HepG2 (cell line): ENCODE measurements around the gene SERINC2. TPM values are rescaled to one million over a fixed set of nuclear protein-coding genes. Genes with fewer than 3 reads are reported as not detected.

Experiments used
- BCL6 ChIP-seq: IDR thresholded peaks from 2 replicates; pipeline ENCODE4 v1.6.1; 2016; ENCODE audit warnings: missing genetic modification reagents, missing compliant biosample characterization
- CBX1 ChIP-seq: IDR thresholded peaks from one replicate; pipeline ENCODE4 v1.6.1; 2016; ENCODE audit warnings: antibody characterized with exemption, low read depth
- CEBPG ChIP-seq: IDR thresholded peaks from 2 replicates; pipeline ENCODE4 v1.6.1; 2016
- CENPT ChIP-seq: sonication (generic); formaldehyde crosslinking; IDR thresholded peaks from 2 replicates; pipeline ENCODE4 v1.8.0; 2022; ENCODE audit warnings: low read depth, mild to moderate bottlenecking, moderate library complexity, missing genetic modification reagents
- DMAP1 ChIP-seq: IDR thresholded peaks from 2 replicates; pipeline ENCODE4 v1.6.1; 2016
- ELF1 ChIP-seq: sonication (generic); formaldehyde crosslinking; IDR thresholded peaks from 2 replicates; pipeline ENCODE4 v1.4.0; 2020; ENCODE audit warnings: missing genetic modification reagents
- ELF3 ChIP-seq: IDR thresholded peaks from 2 replicates; pipeline ENCODE4 v1.6.1; 2016; ENCODE audit warnings: missing genetic modification reagents, missing compliant biosample characterization
- GZF1 ChIP-seq: sonication (generic); formaldehyde crosslinking; IDR thresholded peaks from 2 replicates; pipeline ENCODE4 v1.5.1; 2020; ENCODE audit warnings: mild to moderate bottlenecking, missing genetic modification reagents
- HHEX ChIP-seq: IDR thresholded peaks from 2 replicates; pipeline ENCODE4 v1.6.1; 2016; ENCODE audit warnings: control low read depth
- MATR3 ChIP-seq: sonication (generic); formaldehyde crosslinking; IDR thresholded peaks from 2 replicates; pipeline ENCODE4 v1.4.0; 2020; ENCODE audit warnings: missing genetic modification reagents
- MBD4 ChIP-seq: IDR thresholded peaks from 2 replicates; pipeline ENCODE4 v1.6.1; 2012; ENCODE audit warnings: low read length, inconsistent platforms, borderline replicate concordance
- NKX3-1 ChIP-seq: sonication (generic); formaldehyde crosslinking; IDR thresholded peaks from 2 replicates; pipeline ENCODE4 v1.5.0; 2020; ENCODE audit warnings: missing genetic modification reagents
- RAD51 ChIP-seq: fragments of 450-650 bp; IDR thresholded peaks from 2 replicates; pipeline ENCODE4 v1.6.1; 2016; ENCODE audit warnings: borderline replicate concordance
- SMC3 ChIP-seq: IDR thresholded peaks from 2 replicates; pipeline ENCODE4 v1.6.1; 2011; ENCODE audit warnings: low read length, improper control_type of control experiment
- SOX5 ChIP-seq: IDR thresholded peaks from 2 replicates; pipeline ENCODE4 v1.6.1; 2016; ENCODE audit warnings: borderline replicate concordance
- TCF7 ChIP-seq: sonication (generic); IDR thresholded peaks from 2 replicates; pipeline ENCODE4 v1.6.1; 2016; ENCODE audit warnings: antibody characterized with exemption, low read depth
- ZNF17 ChIP-seq: sonication (generic); formaldehyde crosslinking; IDR thresholded peaks from 2 replicates; pipeline ENCODE4 v1.5.0; 2020; ENCODE audit warnings: mild to moderate bottlenecking, missing genetic modification reagents
- ZNF331 ChIP-seq: sonication (generic); formaldehyde crosslinking; IDR thresholded peaks from 2 replicates; pipeline ENCODE4 v1.4.0; 2020; ENCODE audit warnings: missing genetic modification reagents
- ZSCAN12 ChIP-seq: sonication (generic); formaldehyde crosslinking; IDR thresholded peaks from 2 replicates; pipeline ENCODE4 v1.9.0; 2021; ENCODE audit warnings: mild to moderate bottlenecking, missing genetic modification reagents
- ZSCAN30 ChIP-seq: sonication (generic); formaldehyde crosslinking; IDR thresholded peaks from 2 replicates; pipeline ENCODE4 v1.5.0; 2020; ENCODE audit warnings: mild to moderate bottlenecking, missing genetic modification reagents
- ZZZ3 ChIP-seq: sonication (generic); formaldehyde crosslinking; IDR thresholded peaks from 2 replicates; pipeline ENCODE4 v1.4.0; 2020; ENCODE audit warnings: missing genetic modification reagents, mild to moderate bottlenecking, borderline replicate concordance
- polyA plus RNA-seq, 8 experiments: library from polyadenylated mRNA; depleted of rRNA in 3 of 8; stranded (reverse) in 7 of 8; unstranded in 1 of 8; fragments of >200 nt; fragmentation: Illumina TruSeq in 4 of 8; extraction: Trizol in 4 of 8; gene quantifications; 2 replicates each; pipeline versions ENCODE4 v1.2.1 to v1.2.3, GENCODE V29; 2011 to 2016; ENCODE audit warnings: low read depth in 4 of 8, missing spikeins in 1 of 8, mixed read lengths in 1 of 8; ENCODE audit not compliant: insufficient read depth in 1 of 8
- total RNA-seq, 5 experiments: library from RNA; depleted of rRNA; stranded (reverse); fragments of >200 nt; fragmentation: Illumina TruSeq; extraction: Trizol; gene quantifications; 2 replicates each; pipeline ENCODE4 v1.2.3, GENCODE V29; 2016; ENCODE audit warnings: low read depth in 1 of 5
- TF ChIP-seq, protein P1 (sequence below): sonication (generic); formaldehyde crosslinking; IDR thresholded peaks from 2 replicates; pipeline ENCODE4 v1.5.1; 2020; ENCODE audit warnings: mild to moderate bottlenecking, missing genetic modification reagents, borderline replicate concordance
- TF ChIP-seq, protein P2 (sequence below): sonication (generic); formaldehyde crosslinking; IDR thresholded peaks from 2 replicates; pipeline ENCODE4 v1.8.0; 2022; ENCODE audit warnings: mild to moderate bottlenecking, missing genetic modification reagents, moderate library complexity
- TF ChIP-seq, protein P3 (sequence below): sonication (generic); formaldehyde crosslinking; IDR thresholded peaks from 2 replicates; pipeline ENCODE4 v1.8.1; 2023; ENCODE audit warnings: missing genetic modification reagents, mild to moderate bottlenecking, borderline replicate concordance
- TF ChIP-seq, protein P4 (sequence below): sonication (generic); formaldehyde crosslinking; IDR thresholded peaks from 2 replicates; pipeline ENCODE4 v1.4.0; 2020; ENCODE audit warnings: missing genetic modification reagents, borderline replicate concordance
- TF ChIP-seq, protein P5 (sequence below): sonication (generic); formaldehyde crosslinking; IDR thresholded peaks from 2 replicates; pipeline ENCODE4 v1.4.0; 2020; ENCODE audit warnings: mild to moderate bottlenecking, missing genetic modification reagents

Gene SERINC2
- total and polyA plus RNA-seq, 2 of the 13 experiments (the other 11 are each of a cell fraction or from before 2014, with no cell fraction given), result 4.8 to 126 TPM

DNA sequence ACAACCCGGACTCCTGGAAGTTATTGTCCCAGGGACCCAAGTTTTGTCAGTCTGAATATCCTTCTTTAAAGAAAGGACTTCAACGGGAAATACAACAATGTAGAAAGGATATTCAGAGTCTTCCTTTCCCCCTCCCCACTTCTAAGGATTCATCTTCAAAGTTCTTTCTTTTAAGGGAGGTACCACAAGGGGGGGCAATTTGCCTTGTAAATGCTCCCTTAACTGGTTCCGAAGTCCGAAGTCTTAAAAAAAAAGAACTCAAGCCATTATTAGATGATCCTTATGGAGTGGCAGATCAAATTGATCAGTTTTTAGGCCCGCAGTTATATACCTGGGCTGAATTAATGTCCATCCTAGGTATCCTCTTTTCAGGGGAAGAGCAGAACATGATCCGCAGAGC, 47.0 kb downstream of the SERINC2 start (continued):
- no peak for TF ChIP-seq MBD4
- TF ChIP-seq, protein P1, sequence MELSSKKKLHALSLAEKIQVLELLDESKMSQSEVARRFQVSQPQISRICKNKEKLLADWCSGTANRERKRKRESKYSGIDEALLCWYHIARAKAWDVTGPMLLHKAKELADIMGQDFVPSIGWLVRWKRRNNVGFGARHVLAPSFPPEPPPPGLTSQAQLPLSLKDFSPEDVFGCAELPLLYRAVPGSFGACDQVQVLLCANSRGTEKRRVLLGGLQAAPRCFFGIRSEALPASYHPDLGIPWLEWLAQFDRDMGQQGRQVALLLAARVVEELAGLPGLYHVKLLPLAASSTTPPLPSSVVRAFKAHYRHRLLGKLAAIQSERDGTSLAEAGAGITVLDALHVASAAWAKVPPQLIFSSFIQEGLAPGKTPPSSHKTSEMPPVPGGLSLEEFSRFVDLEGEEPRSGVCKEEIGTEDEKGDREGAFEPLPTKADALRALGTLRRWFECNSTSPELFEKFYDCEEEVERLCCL, result no peak
- TF ChIP-seq CEBPG (CRISPR knock-in tag), result no peak
- TF ChIP-seq, protein P2, sequence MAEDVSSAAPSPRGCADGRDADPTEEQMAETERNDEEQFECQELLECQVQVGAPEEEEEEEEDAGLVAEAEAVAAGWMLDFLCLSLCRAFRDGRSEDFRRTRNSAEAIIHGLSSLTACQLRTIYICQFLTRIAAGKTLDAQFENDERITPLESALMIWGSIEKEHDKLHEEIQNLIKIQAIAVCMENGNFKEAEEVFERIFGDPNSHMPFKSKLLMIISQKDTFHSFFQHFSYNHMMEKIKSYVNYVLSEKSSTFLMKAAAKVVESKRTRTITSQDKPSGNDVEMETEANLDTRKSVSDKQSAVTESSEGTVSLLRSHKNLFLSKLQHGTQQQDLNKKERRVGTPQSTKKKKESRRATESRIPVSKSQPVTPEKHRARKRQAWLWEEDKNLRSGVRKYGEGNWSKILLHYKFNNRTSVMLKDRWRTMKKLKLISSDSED, result no peak
- TF ChIP-seq CBX1, result no peak
- TF ChIP-seq, protein P3, sequence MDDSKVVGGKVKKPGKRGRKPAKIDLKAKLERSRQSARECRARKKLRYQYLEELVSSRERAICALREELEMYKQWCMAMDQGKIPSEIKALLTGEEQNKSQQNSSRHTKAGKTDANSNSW (CRISPR knock-in tag), result no peak
- TF ChIP-seq SMC3, result peak; percentile 59
- no peak for TF ChIP-seq GZF1
- no peak for TF ChIP-seq BCL6 (CRISPR knock-in tag)
- TF ChIP-seq MATR3 (CRISPR knock-in tag), result no peak
- no peak for TF ChIP-seq RAD51
- TF ChIP-seq TCF7, result no peak
- no peak for TF ChIP-seq NKX3-1
- TF ChIP-seq, protein P4, sequence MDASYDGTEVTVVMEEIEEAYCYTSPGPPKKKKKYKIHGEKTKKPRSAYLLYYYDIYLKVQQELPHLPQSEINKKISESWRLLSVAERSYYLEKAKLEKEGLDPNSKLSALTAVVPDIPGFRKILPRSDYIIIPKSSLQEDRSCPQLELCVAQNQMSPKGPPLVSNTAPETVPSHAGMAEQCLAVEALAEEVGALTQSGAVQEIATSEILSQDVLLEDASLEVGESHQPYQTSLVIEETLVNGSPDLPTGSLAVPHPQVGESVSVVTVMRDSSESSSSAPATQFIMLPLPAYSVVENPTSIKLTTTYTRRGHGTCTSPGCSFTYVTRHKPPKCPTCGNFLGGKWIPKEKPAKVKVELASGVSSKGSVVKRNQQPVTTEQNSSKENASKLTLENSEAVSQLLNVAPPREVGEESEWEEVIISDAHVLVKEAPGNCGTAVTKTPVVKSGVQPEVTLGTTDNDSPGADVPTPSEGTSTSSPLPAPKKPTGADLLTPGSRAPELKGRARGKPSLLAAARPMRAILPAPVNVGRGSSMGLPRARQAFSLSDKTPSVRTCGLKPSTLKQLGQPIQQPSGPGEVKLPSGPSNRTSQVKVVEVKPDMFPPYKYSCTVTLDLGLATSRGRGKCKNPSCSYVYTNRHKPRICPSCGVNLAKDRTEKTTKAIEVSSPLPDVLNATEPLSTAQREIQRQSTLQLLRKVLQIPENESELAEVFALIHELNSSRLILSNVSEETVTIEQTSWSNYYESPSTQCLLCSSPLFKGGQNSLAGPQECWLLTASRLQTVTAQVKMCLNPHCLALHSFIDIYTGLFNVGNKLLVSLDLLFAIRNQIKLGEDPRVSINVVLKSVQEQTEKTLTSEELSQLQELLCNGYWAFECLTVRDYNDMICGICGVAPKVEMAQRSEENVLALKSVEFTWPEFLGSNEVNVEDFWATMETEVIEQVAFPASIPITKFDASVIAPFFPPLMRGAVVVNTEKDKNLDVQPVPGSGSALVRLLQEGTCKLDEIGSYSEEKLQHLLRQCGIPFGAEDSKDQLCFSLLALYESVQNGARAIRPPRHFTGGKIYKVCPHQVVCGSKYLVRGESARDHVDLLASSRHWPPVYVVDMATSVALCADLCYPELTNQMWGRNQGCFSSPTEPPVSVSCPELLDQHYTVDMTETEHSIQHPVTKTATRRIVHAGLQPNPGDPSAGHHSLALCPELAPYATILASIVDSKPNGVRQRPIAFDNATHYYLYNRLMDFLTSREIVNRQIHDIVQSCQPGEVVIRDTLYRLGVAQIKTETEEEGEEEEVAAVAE, result no peak
- no peak for TF ChIP-seq ZNF331 (CRISPR knock-in tag)
- TF ChIP-seq ZZZ3, result no peak
- no peak for TF ChIP-seq ELF3 (CRISPR knock-in tag)
- TF ChIP-seq HHEX, result no peak
- TF ChIP-seq, protein P5, sequence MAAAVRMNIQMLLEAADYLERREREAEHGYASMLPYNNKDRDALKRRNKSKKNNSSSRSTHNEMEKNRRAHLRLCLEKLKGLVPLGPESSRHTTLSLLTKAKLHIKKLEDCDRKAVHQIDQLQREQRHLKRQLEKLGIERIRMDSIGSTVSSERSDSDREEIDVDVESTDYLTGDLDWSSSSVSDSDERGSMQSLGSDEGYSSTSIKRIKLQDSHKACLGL, result no peak
- TF ChIP-seq SOX5 (CRISPR knock-in tag), result no peak
- no peak for TF ChIP-seq DMAP1
- no peak for TF ChIP-seq ZSCAN12 (CRISPR knock-in tag)
- TF ChIP-seq ZNF17 (CRISPR knock-in tag), result no peak
- TF ChIP-seq CENPT (CRISPR knock-in tag), result no peak
- TF ChIP-seq ZSCAN30 (CRISPR knock-in tag), result no peak
- no peak for TF ChIP-seq ELF1 (CRISPR knock-in tag)
